ENCODE data around the gene LAMB1. TPM values are rescaled to one million over a fixed set of nuclear protein-coding genes. Genes with fewer than 3 reads are reported as not detected.

The LAMB1 gene
- polyA plus RNA-seq, 1 donor from 2014 or later = 7.6 TPM

DNA sequence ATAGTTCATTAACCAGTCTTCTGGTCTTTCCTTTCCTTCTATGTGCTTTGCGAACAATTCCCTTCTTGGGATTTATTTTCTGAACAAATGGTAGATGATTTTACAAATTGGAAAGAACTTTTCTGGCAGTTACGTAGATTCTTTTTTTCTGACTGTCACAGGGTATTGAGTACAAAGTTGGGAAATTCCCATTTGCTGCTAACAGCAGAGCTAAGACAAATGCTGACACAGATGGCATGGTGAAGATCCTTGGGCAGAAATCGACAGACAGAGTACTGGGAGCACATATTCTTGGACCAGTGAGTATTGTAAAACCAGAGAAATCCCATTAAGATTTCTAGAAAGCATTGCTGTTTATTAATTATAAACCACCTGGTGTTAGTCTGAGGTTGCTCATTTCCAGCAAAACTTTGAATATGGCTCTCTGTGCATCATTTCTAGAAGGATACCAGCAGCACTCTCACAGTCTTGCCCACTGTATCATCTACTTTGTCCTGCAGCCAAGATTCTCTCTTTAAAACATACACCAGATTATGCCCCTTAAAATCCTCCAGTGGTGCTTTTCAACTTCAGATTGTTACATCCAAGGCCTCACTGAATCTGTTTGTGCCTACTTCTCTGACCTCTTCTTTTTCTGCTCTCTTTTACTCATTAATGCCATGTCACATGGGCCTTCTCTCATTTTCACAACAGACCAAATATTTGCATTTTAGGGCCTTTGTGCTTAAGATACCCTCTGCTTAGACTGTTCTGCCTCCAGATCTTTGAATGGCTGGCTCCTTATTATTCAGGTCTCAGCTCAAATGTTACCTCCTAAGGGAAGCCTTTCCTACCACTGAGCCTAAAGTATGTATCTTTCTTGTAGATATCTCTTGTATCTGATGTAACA lies 85.0 kb downstream of the LAMB1 start:
- H3K27ac ChIP-seq (ENCODE audit: low read length) = no peak overlapping the region
- H3K4me2 ChIP-seq (ENCODE audit: low read length) = no peak overlapping the region
- no peaks in the 10 kb centered on the region for H3F3A ChIP-seq (ENCODE audit: insufficient read depth, low read length, poor library complexity, severe bottlenecking)
- peaks cover 12% of the 10 kb centered on the region for H3K36me3 ChIP-seq (ENCODE audit: insufficient read depth, low read length)
- TF ChIP-seq EP300 (conservative IDR thresholded peaks at IDR 0.05; ENCODE audit: poor library complexity, severe bottlenecking) = no peak
- no peak for TF ChIP-seq SMC3 (conservative IDR thresholded peaks at IDR 0.05; ENCODE audit: poor library complexity)
- TF ChIP-seq, protein P1, sequence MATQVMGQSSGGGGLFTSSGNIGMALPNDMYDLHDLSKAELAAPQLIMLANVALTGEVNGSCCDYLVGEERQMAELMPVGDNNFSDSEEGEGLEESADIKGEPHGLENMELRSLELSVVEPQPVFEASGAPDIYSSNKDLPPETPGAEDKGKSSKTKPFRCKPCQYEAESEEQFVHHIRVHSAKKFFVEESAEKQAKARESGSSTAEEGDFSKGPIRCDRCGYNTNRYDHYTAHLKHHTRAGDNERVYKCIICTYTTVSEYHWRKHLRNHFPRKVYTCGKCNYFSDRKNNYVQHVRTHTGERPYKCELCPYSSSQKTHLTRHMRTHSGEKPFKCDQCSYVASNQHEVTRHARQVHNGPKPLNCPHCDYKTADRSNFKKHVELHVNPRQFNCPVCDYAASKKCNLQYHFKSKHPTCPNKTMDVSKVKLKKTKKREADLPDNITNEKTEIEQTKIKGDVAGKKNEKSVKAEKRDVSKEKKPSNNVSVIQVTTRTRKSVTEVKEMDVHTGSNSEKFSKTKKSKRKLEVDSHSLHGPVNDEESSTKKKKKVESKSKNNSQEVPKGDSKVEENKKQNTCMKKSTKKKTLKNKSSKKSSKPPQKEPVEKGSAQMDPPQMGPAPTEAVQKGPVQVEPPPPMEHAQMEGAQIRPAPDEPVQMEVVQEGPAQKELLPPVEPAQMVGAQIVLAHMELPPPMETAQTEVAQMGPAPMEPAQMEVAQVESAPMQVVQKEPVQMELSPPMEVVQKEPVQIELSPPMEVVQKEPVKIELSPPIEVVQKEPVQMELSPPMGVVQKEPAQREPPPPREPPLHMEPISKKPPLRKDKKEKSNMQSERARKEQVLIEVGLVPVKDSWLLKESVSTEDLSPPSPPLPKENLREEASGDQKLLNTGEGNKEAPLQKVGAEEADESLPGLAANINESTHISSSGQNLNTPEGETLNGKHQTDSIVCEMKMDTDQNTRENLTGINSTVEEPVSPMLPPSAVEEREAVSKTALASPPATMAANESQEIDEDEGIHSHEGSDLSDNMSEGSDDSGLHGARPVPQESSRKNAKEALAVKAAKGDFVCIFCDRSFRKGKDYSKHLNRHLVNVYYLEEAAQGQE (IDR thresholded peaks at IDR 0.05; ENCODE audit: borderline replicate concordance) = no peak
- TF ChIP-seq, protein P2, sequence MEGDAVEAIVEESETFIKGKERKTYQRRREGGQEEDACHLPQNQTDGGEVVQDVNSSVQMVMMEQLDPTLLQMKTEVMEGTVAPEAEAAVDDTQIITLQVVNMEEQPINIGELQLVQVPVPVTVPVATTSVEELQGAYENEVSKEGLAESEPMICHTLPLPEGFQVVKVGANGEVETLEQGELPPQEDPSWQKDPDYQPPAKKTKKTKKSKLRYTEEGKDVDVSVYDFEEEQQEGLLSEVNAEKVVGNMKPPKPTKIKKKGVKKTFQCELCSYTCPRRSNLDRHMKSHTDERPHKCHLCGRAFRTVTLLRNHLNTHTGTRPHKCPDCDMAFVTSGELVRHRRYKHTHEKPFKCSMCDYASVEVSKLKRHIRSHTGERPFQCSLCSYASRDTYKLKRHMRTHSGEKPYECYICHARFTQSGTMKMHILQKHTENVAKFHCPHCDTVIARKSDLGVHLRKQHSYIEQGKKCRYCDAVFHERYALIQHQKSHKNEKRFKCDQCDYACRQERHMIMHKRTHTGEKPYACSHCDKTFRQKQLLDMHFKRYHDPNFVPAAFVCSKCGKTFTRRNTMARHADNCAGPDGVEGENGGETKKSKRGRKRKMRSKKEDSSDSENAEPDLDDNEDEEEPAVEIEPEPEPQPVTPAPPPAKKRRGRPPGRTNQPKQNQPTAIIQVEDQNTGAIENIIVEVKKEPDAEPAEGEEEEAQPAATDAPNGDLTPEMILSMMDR (IDR thresholded peaks at IDR 0.05; ENCODE audit: poor library complexity, severe bottlenecking) = no peak
- no peak for TF ChIP-seq POLR2AphosphoS5 (IDR thresholded peaks at IDR 0.05)
- no peak for TF ChIP-seq MXI1 (conservative IDR thresholded peaks at IDR 0.05; ENCODE audit: poor library complexity, severe bottlenecking)
- TF ChIP-seq EZH2 (IDR thresholded peaks at IDR 0.05; ENCODE audit: borderline replicate concordance, insufficient read depth, low read length, poor library complexity, severe bottlenecking) = no peak
- TF ChIP-seq TAF1 (IDR thresholded peaks at IDR 0.05; ENCODE audit: low read depth) = no peak
- no peak for TF ChIP-seq RAD21 (conservative IDR thresholded peaks at IDR 0.05)
- peaks cover 4% of the 10 kb centered on the region for H3K79me2 ChIP-seq (replicated peaks; ENCODE audit: insufficient read depth, low read length)
- no peak overlapping the region for H2AFZ ChIP-seq (ENCODE audit: low read depth, low read length)
- no peaks in the 10 kb centered on the region for H4K20me1 ChIP-seq (ENCODE audit: insufficient read depth)
- no peaks in the 10 kb centered on the region for H3K9me2 ChIP-seq (ENCODE audit: insufficient read depth, low read length)
- no peak overlapping the region for H3K9ac ChIP-seq (ENCODE audit: low read length)
- no peaks in the 10 kb centered on the region for H3K9me3 ChIP-seq (ENCODE audit: low read length)
- no peaks in the 10 kb centered on the region for H3K27me3 ChIP-seq (ENCODE audit: insufficient read depth, low read depth, low read length)
- H3K4me3 ChIP-seq (ENCODE audit: low read length) = no peak overlapping the region

DNA sequence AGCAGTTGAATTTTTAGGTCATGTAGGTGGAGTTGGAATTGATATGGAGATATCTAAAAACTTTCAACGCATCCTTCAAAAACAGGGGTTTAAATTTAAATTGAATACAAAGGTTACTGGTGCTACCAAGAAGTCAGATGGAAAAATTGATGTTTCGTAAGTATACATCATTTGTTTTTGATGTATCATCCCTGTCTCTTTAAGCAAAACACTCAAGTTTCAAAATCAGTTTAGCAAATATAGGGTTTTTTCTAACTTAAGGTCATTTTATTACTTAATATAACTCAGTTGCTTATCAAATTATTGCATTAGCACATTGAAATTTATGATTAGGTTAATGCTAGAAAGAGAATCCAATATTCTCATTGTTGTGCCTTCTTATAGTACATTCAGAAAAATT lies 87.4 kb downstream of the LAMB1 start:
- no peak overlapping the region for H3K4me3 ChIP-seq (ENCODE audit: low read length)
- H3K36me3 ChIP-seq (ENCODE audit: insufficient read depth, low read length) = peaks cover 21% of the 10 kb centered on the region
- H3K4me2 ChIP-seq (ENCODE audit: low read length) = no peak overlapping the region
- H3F3A ChIP-seq (ENCODE audit: insufficient read depth, low read length, poor library complexity, severe bottlenecking) = no peaks in the 10 kb centered on the region
- H3K79me2 ChIP-seq (replicated peaks; ENCODE audit: insufficient read depth, low read length) = peaks cover 4% of the 10 kb centered on the region
- H3K9me3 ChIP-seq (ENCODE audit: low read length) = no peaks in the 10 kb centered on the region
- H4K20me1 ChIP-seq (ENCODE audit: insufficient read depth) = no peaks in the 10 kb centered on the region
- H3K27me3 ChIP-seq (ENCODE audit: insufficient read depth, low read depth, low read length) = no peaks in the 10 kb centered on the region
- no peak for TF ChIP-seq EZH2 (IDR thresholded peaks at IDR 0.05; ENCODE audit: borderline replicate concordance, insufficient read depth, low read length, poor library complexity, severe bottlenecking)
- TF ChIP-seq RAD21 (conservative IDR thresholded peaks at IDR 0.05) = no peak
- TF ChIP-seq TAF1 (IDR thresholded peaks at IDR 0.05; ENCODE audit: low read depth) = no peak
- TF ChIP-seq POLR2AphosphoS5 (IDR thresholded peaks at IDR 0.05) = no peak
- TF ChIP-seq EP300 (conservative IDR thresholded peaks at IDR 0.05; ENCODE audit: poor library complexity, severe bottlenecking) = no peak
- TF ChIP-seq, protein P2 (IDR thresholded peaks at IDR 0.05; ENCODE audit: poor library complexity, severe bottlenecking) = no peak
- TF ChIP-seq, protein P1 (IDR thresholded peaks at IDR 0.05; ENCODE audit: borderline replicate concordance) = no peak
- no peak overlapping the region for H2AFZ ChIP-seq (ENCODE audit: low read depth, low read length)
- no peak overlapping the region for H3K27ac ChIP-seq (ENCODE audit: low read length)
- H3K9me2 ChIP-seq (ENCODE audit: insufficient read depth, low read length) = no peaks in the 10 kb centered on the region
- H3K9ac ChIP-seq (ENCODE audit: low read length) = no peak overlapping the region

All from neural cell (in vitro differentiated cells).